T-helper 17 cell (primary cell): ENCODE data around the gene RIF1. TPM values are rescaled to one million over a fixed set of nuclear protein-coding genes. Genes with fewer than 3 reads are reported as not detected.
"Not testable (repeated sequence)": the region's sequence is repeated elsewhere in the genome, so short reads cannot be mapped to it uniquely, and the experiment has no call there.

Source experiments
- ATAC-seq: fragments of 150-1000 bp; cut with Tn5 transposase; 2 replicates; pipeline ENCODE4 v1.10.0; 2021; ENCODE audit warnings: mild to moderate bottlenecking, moderate library complexity
- DNase-seq, 3 donors: peaks; one replicate each; pipeline versions ENCODE4 v3.0.0 to v3.0.0-alpha.2; 2020 to 2021
- H3K9me3 ChIP-seq: one replicate; pipeline ENCODE4 v1.7.0; 2013; ENCODE audit warnings: low read length, mild to moderate bottlenecking; ENCODE audit not compliant: control insufficient read depth, poor library complexity, severe bottlenecking
- H3K27ac Mint-ChIP-seq: one replicate; pipeline ENCODE4 v1.8.0; 2022; ENCODE audit warnings: mild to moderate bottlenecking, moderate library complexity, mixed read lengths
- H3K27me3 Mint-ChIP-seq: one replicate; pipeline ENCODE4 v1.8.0; 2022; ENCODE audit warnings: mixed read lengths
- H3K36me3 Mint-ChIP-seq: one replicate; pipeline ENCODE4 v1.8.0; 2022; ENCODE audit warnings: low read depth, mixed read lengths
- H3K4me1 Mint-ChIP-seq: one replicate; pipeline ENCODE4 v1.8.0; 2022; ENCODE audit warnings: mild to moderate bottlenecking, mixed read lengths
- H3K4me3 Mint-ChIP-seq: one replicate; pipeline ENCODE4 v1.8.0; 2022; ENCODE audit warnings: mild to moderate bottlenecking, moderate library complexity, mixed read lengths
- total RNA-seq, 4 donors: library from RNA in 2 of 4; stranded (reverse) in 2 of 4; gene quantifications; one replicate each; pipeline ENCODE4 v1.2.3 and lab custom pipeline; 2022 to 2026

The RIF1 gene
- total RNA-seq, 2 donors from 2014 or later, result 37.7 to 56.1 TPM

DNA sequence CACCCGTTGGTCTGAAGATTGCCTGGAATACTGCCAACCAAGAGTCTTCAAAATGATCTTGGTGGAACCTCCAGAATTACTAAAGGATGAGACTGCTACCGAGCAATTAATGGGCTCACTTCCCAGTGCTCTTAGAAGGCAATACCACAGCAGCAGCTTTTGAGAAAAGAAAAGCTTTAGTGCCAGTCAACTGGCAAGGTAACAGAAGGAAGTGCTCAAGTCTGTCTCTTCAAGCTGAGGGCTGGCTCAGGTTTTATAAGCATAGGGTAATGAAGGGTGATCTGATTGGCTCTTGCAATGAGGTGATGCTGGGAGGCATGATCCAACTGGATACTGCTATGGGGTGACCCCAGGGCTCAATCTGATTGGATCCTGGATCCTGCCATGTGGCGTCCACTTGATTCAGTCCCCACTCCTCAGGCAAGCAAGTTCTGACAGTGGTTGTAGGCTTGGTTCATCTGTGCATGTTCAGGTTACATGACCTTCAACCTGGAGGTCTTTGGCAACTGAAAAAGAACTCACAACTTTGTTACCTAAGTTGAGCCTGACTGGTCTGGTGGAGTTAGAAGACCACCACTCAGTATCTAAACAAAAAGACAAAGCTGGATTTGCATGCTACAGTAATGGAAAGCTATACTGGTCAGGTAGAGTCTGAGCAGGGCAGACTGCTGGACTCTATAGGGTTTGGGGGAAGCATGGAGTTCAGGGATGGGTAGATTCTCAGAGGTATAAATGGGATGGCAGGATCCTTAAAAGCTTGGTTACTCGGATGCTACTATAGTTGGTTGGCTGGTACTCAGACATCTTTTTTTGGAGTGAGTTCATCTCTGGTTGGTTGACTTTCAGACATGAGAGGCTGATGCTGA is 14.0 kb upstream of the RIF1 start:
- Mint-ChIP-seq H3K4me1 (no peaks in the 10 kb centered on the region), H3K4me3 (no peak overlapping the region), H3K36me3 (no peaks in the 10 kb centered on the region), H3K27me3 (peaks cover 7% of the 10 kb centered on the region), H3K27ac (no peak overlapping the region)
- H3K9me3 ChIP-seq, result no peaks in the 10 kb centered on the region
- ATAC-seq, result no peak
- DNase-seq, result no peak

DNA sequence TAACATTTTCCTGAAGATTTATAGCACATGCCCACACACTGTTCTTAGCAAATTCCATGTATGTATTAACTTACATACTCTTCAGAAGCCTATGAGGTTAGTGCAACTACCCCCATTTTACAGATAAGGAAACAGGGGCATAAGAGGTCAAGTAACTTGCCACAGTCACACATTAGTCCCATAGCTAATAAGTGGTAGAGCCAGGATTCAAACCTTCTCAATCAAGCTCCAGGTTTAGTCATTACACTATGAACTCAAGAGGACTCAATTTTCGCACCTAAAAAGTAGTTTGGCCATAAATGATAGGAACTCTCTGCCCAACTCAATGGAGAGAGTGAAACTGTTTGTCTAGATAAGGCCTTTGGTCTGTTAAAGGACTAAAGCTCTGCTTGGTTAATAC is 9.7 kb upstream of the RIF1 start:
- no peak overlapping the region for H3K27ac Mint-ChIP-seq
- no peaks in the 10 kb centered on the region for H3K36me3 Mint-ChIP-seq
- H3K27me3 Mint-ChIP-seq, result no peaks in the 10 kb centered on the region
- DNase-seq, result no peak
- ATAC-seq, result no peak
- no peaks in the 10 kb centered on the region for H3K4me1 Mint-ChIP-seq
- H3K9me3 ChIP-seq, result no peaks in the 10 kb centered on the region
- H3K4me3 Mint-ChIP-seq, result no peak overlapping the region

GRCh38 chr2:151401149-151401548 is 8.6 kb upstream of the RIF1 start:
- H3K9me3 ChIP-seq, result no peaks in the 10 kb centered on the region
- no peaks in the 10 kb centered on the region for H3K4me1 Mint-ChIP-seq
- no peak overlapping the region for H3K4me3 Mint-ChIP-seq
- no peaks in the 10 kb centered on the region for H3K27me3 Mint-ChIP-seq
- DNase-seq, result no peak
- ATAC-seq, result no peak
- H3K27ac Mint-ChIP-seq, result no peak overlapping the region
- no peaks in the 10 kb centered on the region for H3K36me3 Mint-ChIP-seq

DNA sequence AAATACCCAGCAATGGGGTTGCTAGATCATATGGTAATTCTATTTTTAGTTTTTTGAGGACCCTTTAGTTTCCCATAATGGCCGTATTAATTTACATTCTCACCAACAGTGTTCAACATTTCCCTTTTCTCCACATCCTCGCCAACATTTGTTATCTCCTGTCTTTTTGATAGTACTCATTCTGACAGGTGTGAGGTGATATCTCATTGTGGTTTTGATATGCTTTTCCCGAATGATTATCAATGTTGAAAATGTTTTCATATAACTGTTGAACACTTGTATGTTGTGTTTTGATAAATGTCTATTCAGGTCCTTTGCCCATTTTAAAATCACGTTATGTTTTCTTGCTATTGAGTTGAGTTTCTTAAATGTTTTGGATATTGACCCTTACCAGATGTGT is 5.8 kb upstream of the RIF1 start:
- no peak overlapping the region for H3K27ac Mint-ChIP-seq
- no peaks in the 10 kb centered on the region for H3K27me3 Mint-ChIP-seq

GRCh38 chr2:151405376-151405775 is 4.3 kb upstream of the RIF1 start:
- peaks cover 4% of the 10 kb centered on the region for H3K36me3 Mint-ChIP-seq
- H3K27ac Mint-ChIP-seq, result no peak overlapping the region
- H3K4me1 Mint-ChIP-seq, result peaks cover 4% of the 10 kb centered on the region
- H3K4me3 Mint-ChIP-seq, result no peak overlapping the region
- ATAC-seq (no peak), DNase-seq (no peak)
- H3K27me3 Mint-ChIP-seq, result no peaks in the 10 kb centered on the region
- H3K9me3 ChIP-seq, result no peaks in the 10 kb centered on the region

More for the DNA sequence above, 5.8 kb upstream of the RIF1 start:
- Mint-ChIP-seq H3K36me3 (no peaks in the 10 kb centered on the region), H3K4me1 (no peaks in the 10 kb centered on the region), H3K4me3 (no peak overlapping the region)
- H3K9me3 ChIP-seq, result no peaks in the 10 kb centered on the region
- DNase-seq (no peak), ATAC-seq (no peak)

DNA sequence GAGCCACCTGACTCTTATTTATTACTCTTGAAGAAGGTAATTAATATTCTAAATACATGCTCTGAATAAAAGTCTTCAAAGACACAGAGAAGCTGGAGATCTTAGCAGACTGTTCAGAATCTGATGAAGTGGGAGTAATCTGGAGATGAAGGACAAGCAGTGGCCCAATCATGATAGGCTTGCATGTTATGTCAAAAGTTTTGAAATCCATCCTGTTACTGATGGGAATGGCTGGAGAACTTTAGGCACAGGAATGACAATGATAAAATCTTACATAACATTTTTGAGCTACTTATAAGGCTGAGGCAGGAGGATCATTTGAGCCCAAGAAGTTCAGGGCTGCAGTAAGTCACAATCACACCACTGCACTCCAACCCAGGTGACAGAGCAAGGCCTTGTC is 2.4 kb upstream of the RIF1 start:
- no peaks in the 10 kb centered on the region for H3K27me3 Mint-ChIP-seq
- peaks cover 9% of the 10 kb centered on the region for H3K4me1 Mint-ChIP-seq
- H3K36me3 Mint-ChIP-seq, result peaks cover 6% of the 10 kb centered on the region
- H3K27ac Mint-ChIP-seq, result no peak overlapping the region
- DNase-seq (no peak), ATAC-seq (no peak)
- no peaks in the 10 kb centered on the region for H3K9me3 ChIP-seq
- H3K4me3 Mint-ChIP-seq, result no peak overlapping the region

DNA sequence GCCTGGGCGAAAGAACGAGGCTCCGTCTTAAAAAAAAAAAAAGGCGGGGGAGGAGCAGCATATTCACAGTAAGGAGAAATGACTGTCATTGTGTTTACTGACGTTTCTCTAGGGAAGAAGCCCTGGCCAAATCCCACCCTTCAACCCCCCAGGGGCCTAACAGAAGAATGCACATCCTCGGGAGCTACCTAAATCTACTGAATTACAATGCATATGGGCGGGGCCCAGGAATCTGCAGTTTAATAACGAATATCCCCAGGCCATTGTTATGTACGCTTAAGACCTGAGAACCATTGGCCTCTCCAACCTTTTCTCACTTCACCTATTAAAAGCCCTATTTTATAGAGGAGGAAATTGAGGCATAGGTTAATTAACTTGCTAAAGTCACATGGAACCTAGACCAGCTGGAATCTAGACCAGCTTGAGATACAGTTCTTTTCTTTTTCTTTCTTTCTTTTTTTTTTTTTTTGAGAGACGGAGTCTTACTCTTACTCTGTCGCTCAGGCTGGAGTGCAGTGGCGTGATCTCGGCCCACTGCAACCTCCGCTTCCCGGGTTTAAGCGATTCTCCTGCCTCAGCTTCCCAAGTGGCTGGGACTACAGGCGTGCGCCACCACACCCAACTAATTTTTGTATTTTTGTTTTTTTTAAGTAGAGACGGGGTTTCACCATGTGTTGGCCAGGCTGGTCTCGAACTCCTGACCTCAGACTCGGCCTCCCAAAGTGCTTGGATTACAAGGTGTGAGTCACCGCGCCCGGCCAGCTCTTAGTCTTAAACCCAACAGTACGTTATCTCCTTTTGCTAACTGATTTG is 708 bp upstream of the RIF1 start:
- H3K36me3 Mint-ChIP-seq, result peaks cover 6% of the 10 kb centered on the region
- peak overlapping the region; percentile 96 for H3K27ac Mint-ChIP-seq
- ATAC-seq, result no peak
- H3K9me3 ChIP-seq, result no peaks in the 10 kb centered on the region
- peak overlapping the region; percentile 100 for H3K4me3 Mint-ChIP-seq
- no peak for DNase-seq
- H3K27me3 Mint-ChIP-seq, result no peaks in the 10 kb centered on the region
- H3K4me1 Mint-ChIP-seq, result peaks cover 11% of the 10 kb centered on the region

- peaks cover 6% of the 10 kb centered on the region for H3K36me3 Mint-ChIP-seq
- H3K27ac Mint-ChIP-seq, result peak overlapping the region; percentile 96
- H3K4me1 Mint-ChIP-seq, result peaks cover 13% of the 10 kb centered on the region
- H3K9me3 ChIP-seq, result no peaks in the 10 kb centered on the region
- H3K27me3 Mint-ChIP-seq, result no peaks in the 10 kb centered on the region
- peak overlapping the region; percentile 100 for H3K4me3 Mint-ChIP-seq
- DNase-seq, result peak; percentile 12 to 25 (median 21)
- ATAC-seq, result peak; percentile 56
Observed at GRCh38 chr2:151410485-151410834, 758 bp downstream of the RIF1 start.

DNA sequence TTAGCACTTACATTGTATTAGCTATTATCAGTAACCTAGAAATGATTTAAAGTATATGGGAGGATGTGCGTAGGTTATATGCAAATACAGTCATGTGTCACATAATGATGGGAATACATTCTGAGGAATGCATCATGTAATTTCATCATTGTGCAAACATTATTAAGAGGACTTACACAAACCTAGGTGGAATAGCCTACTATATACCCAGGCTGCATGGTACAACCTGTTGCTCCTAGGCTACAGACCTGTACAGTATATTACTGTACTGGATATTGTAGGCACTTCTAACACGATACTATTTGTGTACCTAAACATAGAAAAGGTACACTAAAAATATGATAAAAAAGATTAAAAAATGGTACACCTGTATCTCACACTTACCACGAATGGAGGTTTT is 7.9 kb downstream of the RIF1 start:
- Mint-ChIP-seq H3K4me1 (peaks cover 14% of the 10 kb centered on the region), H3K27ac (peak overlapping the region; percentile 27), H3K27me3 (no peaks in the 10 kb centered on the region), H3K36me3 (peaks cover 8% of the 10 kb centered on the region), H3K4me3 (no peak overlapping the region)
- ATAC-seq (no peak), DNase-seq (no peak)
- H3K9me3 ChIP-seq, result no peaks in the 10 kb centered on the region

DNA sequence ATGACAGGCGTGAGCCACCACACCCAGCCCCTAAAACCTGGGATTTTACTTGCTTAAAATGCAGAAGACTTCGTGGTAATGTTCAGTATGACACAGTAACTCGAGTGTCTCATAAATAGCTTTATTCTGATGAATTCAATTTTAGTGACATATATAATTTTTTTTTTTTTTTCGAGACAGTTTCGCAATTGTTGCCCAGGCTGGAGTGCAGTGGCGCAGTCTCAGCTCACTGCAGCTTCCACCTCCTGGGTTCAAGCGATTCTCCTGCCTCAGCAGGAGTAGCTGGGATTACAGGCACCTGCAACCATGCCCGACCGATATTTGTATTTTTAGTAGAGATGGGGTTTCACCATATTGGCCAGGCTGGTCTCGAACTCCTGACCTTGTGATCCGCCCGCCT is 12.0 kb downstream of the RIF1 start:
- peaks cover 38% of the 10 kb centered on the region for H3K4me1 Mint-ChIP-seq
- peak overlapping the region; percentile 94 for H3K27ac Mint-ChIP-seq
- not testable (repeated sequence) for H3K36me3 Mint-ChIP-seq, H3K27me3 Mint-ChIP-seq, ATAC-seq, H3K9me3 ChIP-seq, H3K4me3 Mint-ChIP-seq, DNase-seq

GRCh38 chr2:151422917-151423439 is 13.3 kb downstream of the RIF1 start:
- Mint-ChIP-seq H3K4me1 (peaks cover 38% of the 10 kb centered on the region), H3K36me3 (peaks cover 8% of the 10 kb centered on the region), H3K4me3 (no peak overlapping the region), H3K27ac (peak overlapping the region; percentile 89), H3K27me3 (no peaks in the 10 kb centered on the region)
- DNase-seq (no peak), ATAC-seq (no peak)
- no peaks in the 10 kb centered on the region for H3K9me3 ChIP-seq

GRCh38 chr2:151423760-151424159 is 14.1 kb downstream of the RIF1 start:
- Mint-ChIP-seq H3K4me3 (peak overlapping the region; percentile 71), H3K36me3 (peaks cover 8% of the 10 kb centered on the region), H3K4me1 (peaks cover 38% of the 10 kb centered on the region), H3K27ac (peak overlapping the region; percentile 89), H3K27me3 (no peaks in the 10 kb centered on the region)
- DNase-seq (no peak), ATAC-seq (peak; percentile 93)
- H3K9me3 ChIP-seq, result no peaks in the 10 kb centered on the region

DNA sequence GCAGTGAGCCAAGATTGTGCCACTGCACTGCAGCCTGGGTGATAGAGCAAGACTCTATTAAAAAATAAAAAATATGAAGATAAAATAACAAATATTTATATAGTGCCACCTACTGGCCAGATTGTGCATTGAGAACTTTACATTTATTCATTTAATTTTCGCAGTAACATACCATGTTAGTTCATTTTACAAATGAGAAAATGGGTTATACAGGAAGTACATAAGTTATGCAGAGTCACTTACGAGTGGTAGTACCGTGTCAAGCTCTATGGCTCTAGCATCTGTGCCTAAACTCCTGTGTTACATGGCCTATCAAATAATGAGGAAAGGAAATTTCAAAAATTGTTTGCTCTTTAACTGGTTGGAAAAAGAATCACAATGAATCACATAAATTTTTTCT is 27.9 kb downstream of the RIF1 start:
- Mint-ChIP-seq H3K36me3 (no peaks in the 10 kb centered on the region), H3K4me1 (peaks cover 3% of the 10 kb centered on the region), H3K27ac (peak overlapping the region; percentile 66), H3K4me3 (peak overlapping the region; percentile 12), H3K27me3 (no peaks in the 10 kb centered on the region)
- peak; percentile 63 for ATAC-seq
- no peaks in the 10 kb centered on the region for H3K9me3 ChIP-seq
- DNase-seq, result no peak
